GM12878 (cell line): ENCODE results near the gene MEN1. TPM values are rescaled to one million over a fixed set of nuclear protein-coding genes. Genes with fewer than 3 reads are reported as not detected.

ENCODE experiments used
- CEBPB ChIP-seq, 2 experiments: fragments of 150-350 bp in 1 of 2; IDR thresholded peaks; 2 replicates each; pipeline ENCODE4 v1.6.1; 2012 to 2014; ENCODE audit warnings: low read depth in 2 of 2, low read length in 2 of 2, borderline replicate concordance in 1 of 2, inconsistent platforms in 1 of 2
- CHD2 ChIP-seq: IDR thresholded peaks from 2 replicates; pipeline ENCODE4 v1.6.1; 2011; ENCODE audit warnings: low read depth, low read length, improper control_type of control experiment, borderline replicate concordance
- EP300 ChIP-seq, 2 experiments: fragments of 150-350 bp in 1 of 2; IDR thresholded peaks; 2 replicates each; pipeline ENCODE4 v1.6.1; 2011 to 2012; ENCODE audit warnings: low read depth in 2 of 2, low read length in 2 of 2, borderline replicate concordance in 1 of 2, improper control_type of control experiment in 1 of 2, inconsistent platforms in 1 of 2; ENCODE audit not compliant: control insufficient read depth in 1 of 2
- MEF2B ChIP-seq: fragments of 450-650 bp; IDR thresholded peaks from 2 replicates; pipeline ENCODE4 v1.6.1; 2018; ENCODE audit warnings: mild to moderate bottlenecking, moderate library complexity; ENCODE audit not compliant: partially characterized antibody, poor library complexity, severe bottlenecking
- MYC ChIP-seq: IDR thresholded peaks from 2 replicates; pipeline ENCODE4 v1.6.1; 2011; ENCODE audit warnings: mild to moderate bottlenecking, low read length, moderate library complexity, inconsistent platforms; ENCODE audit not compliant: insufficient read depth, insufficient replicate concordance, insufficient read length, severe bottlenecking
- WRNIP1 ChIP-seq: IDR thresholded peaks from 2 replicates; pipeline ENCODE4 v1.6.1; 2011; ENCODE audit warnings: low read depth, low read length, improper control_type of control experiment, borderline replicate concordance
- ZNF274 ChIP-seq: IDR thresholded peaks from one replicate; pipeline ENCODE4 v1.8.0; 2011; ENCODE audit not compliant: insufficient read length, insufficient read depth
- polyA plus RNA-seq, 11 experiments: library from polyadenylated mRNA; depleted of rRNA in 4 of 11; unstranded in 6 of 11; stranded (reverse) in 5 of 11; fragments of >200 nt; fragmentation: Nextera tagmentation in 4 of 11; fragmentation: Illumina TruSeq in 1 of 11; extraction: Ambion mirVana in 4 of 11; extraction: Trizol in 1 of 11; gene quantifications; 1 replicate in 1 of 11; 2 replicates in 10 of 11; pipeline versions ENCODE4 v1.2.1 to v1.2.3, GENCODE V29; 2011 to 2016; ENCODE audit warnings: inconsistent platforms in 2 of 11, missing spikeins in 2 of 11, low read depth in 1 of 11
- total RNA-seq, 4 experiments: library from RNA; depleted of rRNA in 3 of 4; stranded (reverse); fragments of >200 nt in 3 of 4; fragmentation: Illumina TruSeq in 1 of 4; extraction: Trizol in 1 of 4; gene quantifications; 2 replicates each; pipeline versions ENCODE4 v1.2.1 to v1.2.3, GENCODE V29; 2013 to 2021
- TF ChIP-seq, protein P1 (sequence below): IDR thresholded peaks from 2 replicates; pipeline ENCODE4 v1.6.1; 2012; ENCODE audit warnings: mild to moderate bottlenecking, low read depth, low read length
- TF ChIP-seq, protein P2 (sequence below): fragments of 450-650 bp; IDR thresholded peaks from 2 replicates; pipeline ENCODE4 v1.6.1; 2017; ENCODE audit warnings: antibody characterized with exemption, mild to moderate bottlenecking, moderate library complexity

Gene MEN1
- total and polyA plus RNA-seq, 10 of the 15 experiments (the other 5 are each of a cell fraction or from before 2014, with no cell fraction given), result 2.5 to 39.7 (median 20.7) TPM

DNA sequence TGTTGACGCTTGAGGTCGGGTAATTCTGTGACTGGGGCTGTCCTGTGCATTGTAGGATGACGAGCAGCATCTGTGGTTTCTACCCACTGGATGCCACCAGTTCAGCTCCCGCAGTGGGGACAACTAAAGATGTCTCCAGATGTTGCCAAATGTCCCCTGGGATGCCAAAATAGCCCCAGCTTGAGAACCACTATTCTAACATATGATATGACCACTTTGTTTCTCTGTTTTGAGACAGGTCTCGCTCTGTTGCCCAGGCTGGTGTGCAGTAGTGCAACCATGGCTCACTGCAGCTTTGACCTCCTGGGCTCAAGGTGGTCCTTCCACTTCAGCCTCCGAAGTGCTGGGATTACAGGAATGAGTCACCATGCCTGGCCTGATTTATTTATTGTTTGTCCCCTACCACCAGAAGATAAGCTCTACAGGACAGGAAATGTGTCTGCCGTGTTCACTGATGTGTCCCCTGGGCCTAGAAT, 4.4 kb upstream of the MEN1 start (continued):
- TF ChIP-seq CHD2 (no peak), MYC (no peak), WRNIP1 (no peak), CEBPB (IDR thresholded peaks at IDR 0.05; ENCODE audit: borderline replicate concordance in 1 of 2, low read depth in 2 of 2, low read length in 2 of 2) (no peak), ZNF274 (no peak), MEF2B (peak; percentile 94), EP300 (IDR thresholded peaks at IDR 0.05; ENCODE audit: borderline replicate concordance in 1 of 2, control insufficient read depth in 1 of 2, low read depth in 2 of 2, low read length in 2 of 2) (peak; percentile 18 to 67; a peak in 2 of 4 replicates)
- TF ChIP-seq, protein P1, sequence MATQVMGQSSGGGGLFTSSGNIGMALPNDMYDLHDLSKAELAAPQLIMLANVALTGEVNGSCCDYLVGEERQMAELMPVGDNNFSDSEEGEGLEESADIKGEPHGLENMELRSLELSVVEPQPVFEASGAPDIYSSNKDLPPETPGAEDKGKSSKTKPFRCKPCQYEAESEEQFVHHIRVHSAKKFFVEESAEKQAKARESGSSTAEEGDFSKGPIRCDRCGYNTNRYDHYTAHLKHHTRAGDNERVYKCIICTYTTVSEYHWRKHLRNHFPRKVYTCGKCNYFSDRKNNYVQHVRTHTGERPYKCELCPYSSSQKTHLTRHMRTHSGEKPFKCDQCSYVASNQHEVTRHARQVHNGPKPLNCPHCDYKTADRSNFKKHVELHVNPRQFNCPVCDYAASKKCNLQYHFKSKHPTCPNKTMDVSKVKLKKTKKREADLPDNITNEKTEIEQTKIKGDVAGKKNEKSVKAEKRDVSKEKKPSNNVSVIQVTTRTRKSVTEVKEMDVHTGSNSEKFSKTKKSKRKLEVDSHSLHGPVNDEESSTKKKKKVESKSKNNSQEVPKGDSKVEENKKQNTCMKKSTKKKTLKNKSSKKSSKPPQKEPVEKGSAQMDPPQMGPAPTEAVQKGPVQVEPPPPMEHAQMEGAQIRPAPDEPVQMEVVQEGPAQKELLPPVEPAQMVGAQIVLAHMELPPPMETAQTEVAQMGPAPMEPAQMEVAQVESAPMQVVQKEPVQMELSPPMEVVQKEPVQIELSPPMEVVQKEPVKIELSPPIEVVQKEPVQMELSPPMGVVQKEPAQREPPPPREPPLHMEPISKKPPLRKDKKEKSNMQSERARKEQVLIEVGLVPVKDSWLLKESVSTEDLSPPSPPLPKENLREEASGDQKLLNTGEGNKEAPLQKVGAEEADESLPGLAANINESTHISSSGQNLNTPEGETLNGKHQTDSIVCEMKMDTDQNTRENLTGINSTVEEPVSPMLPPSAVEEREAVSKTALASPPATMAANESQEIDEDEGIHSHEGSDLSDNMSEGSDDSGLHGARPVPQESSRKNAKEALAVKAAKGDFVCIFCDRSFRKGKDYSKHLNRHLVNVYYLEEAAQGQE, result no peak
- TF ChIP-seq, protein P2, sequence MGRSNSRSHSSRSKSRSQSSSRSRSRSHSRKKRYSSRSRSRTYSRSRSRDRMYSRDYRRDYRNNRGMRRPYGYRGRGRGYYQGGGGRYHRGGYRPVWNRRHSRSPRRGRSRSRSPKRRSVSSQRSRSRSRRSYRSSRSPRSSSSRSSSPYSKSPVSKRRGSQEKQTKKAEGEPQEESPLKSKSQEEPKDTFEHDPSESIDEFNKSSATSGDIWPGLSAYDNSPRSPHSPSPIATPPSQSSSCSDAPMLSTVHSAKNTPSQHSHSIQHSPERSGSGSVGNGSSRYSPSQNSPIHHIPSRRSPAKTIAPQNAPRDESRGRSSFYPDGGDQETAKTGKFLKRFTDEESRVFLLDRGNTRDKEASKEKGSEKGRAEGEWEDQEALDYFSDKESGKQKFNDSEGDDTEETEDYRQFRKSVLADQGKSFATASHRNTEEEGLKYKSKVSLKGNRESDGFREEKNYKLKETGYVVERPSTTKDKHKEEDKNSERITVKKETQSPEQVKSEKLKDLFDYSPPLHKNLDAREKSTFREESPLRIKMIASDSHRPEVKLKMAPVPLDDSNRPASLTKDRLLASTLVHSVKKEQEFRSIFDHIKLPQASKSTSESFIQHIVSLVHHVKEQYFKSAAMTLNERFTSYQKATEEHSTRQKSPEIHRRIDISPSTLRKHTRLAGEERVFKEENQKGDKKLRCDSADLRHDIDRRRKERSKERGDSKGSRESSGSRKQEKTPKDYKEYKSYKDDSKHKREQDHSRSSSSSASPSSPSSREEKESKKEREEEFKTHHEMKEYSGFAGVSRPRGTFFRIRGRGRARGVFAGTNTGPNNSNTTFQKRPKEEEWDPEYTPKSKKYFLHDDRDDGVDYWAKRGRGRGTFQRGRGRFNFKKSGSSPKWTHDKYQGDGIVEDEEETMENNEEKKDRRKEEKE, result no peak
